ENCODE results near the gene TCF7L2. TPM values are rescaled to one million over a fixed set of nuclear protein-coding genes. Genes with fewer than 3 reads are reported as not detected.

TCF7L2 gene
- total RNA-seq, 1 experiment from 2014 or later = 45.2 TPM

- Histone ChIP-seq H3K27me3 (ENCODE audit: control insufficient read depth, insufficient read depth, low read length) (no peaks in the 10 kb centered on the region), H3K4me3 (ENCODE audit: low read depth in 2 of 2, low read length in 2 of 2) (no peak overlapping the region), H3K27ac (ENCODE audit: low read length) (peak overlapping the region; percentile 97), H3K4me1 (ENCODE audit: control insufficient read depth, insufficient read depth, low read length) (peaks cover 70% of the 10 kb centered on the region), H3K9me3 (ENCODE audit: control insufficient read depth, insufficient read depth, low read depth, low read length) (no peaks in the 10 kb centered on the region), H3K36me3 (ENCODE audit: control insufficient read depth, insufficient read depth, low read length) (no peaks in the 10 kb centered on the region)
- DNase-seq (ENCODE audit: low read depth, low spot score) (no peak), ATAC-seq (no peak)
- ChIA-PET POLR2A (interaction anchor here (0.7 kb wide), 1 partner anchor 134 kb away, joined by 3 read pairs; no protein-coding TSS in a partner anchor), CTCF (no interaction called here)
- BruUV-seq (replicated peaks) = no TSS peak
- in situ Hi-C loops (cut with HindIII; ENCODE audit: low pct_unique_long_range_greater_than_20kb, low sequenced_read_pairs) = no loop called here
- TF ChIP-seq REST (IDR thresholded peaks at IDR 0.05; ENCODE audit: insufficient read depth in 1 of 2, low read depth in 2 of 2, low read length in 1 of 2) = no peak
- TF ChIP-seq CTCF (IDR thresholded peaks at IDR 0.05) = no peak
- TF ChIP-seq SIN3A (IDR thresholded peaks at IDR 0.05; ENCODE audit: borderline replicate concordance, insufficient read depth, low read depth, low read length) = no peak
- TF ChIP-seq POLR2AphosphoS5 (IDR thresholded peaks at IDR 0.05; ENCODE audit: low read depth, low read length) = no peak
- TF ChIP-seq TCF7L2 (IDR thresholded peaks at IDR 0.05; ENCODE audit: low read depth, low read length) = no peak
- intact Hi-C loops (cut with micrococcal nuclease; ENCODE audit: unreplicated experiment) = no loop called here
These were observed 145.5 kb downstream of the TCF7L2 start for GRCh38 chr10:113095419-113096127.

GRCh38 chr10:113096128-113096996 lies 146.3 kb downstream of the TCF7L2 start:
- no peak for TF ChIP-seq TCF7L2 (IDR thresholded peaks at IDR 0.05; ENCODE audit: low read depth, low read length)
- no peak for TF ChIP-seq CTCF (IDR thresholded peaks at IDR 0.05)
- no peak for TF ChIP-seq REST (IDR thresholded peaks at IDR 0.05; ENCODE audit: insufficient read depth in 1 of 2, low read depth in 2 of 2, low read length in 1 of 2)
- no peak for TF ChIP-seq SIN3A (IDR thresholded peaks at IDR 0.05; ENCODE audit: borderline replicate concordance, insufficient read depth, low read depth, low read length)
- no peak for TF ChIP-seq POLR2AphosphoS5 (IDR thresholded peaks at IDR 0.05; ENCODE audit: low read depth, low read length)
- BruUV-seq (replicated peaks) = no TSS peak
- peak overlapping the region; percentile 97 for H3K27ac ChIP-seq (ENCODE audit: low read length)
- POLR2A ChIA-PET = interaction anchor here (0.7 kb wide), 1 partner anchor 135 kb away, joined by 3 read pairs; no protein-coding TSS in a partner anchor
- no peaks in the 10 kb centered on the region for H3K27me3 ChIP-seq (ENCODE audit: control insufficient read depth, insufficient read depth, low read length)
- intact Hi-C loops (cut with micrococcal nuclease; ENCODE audit: unreplicated experiment) (no loop called here), in situ Hi-C loops (cut with HindIII; ENCODE audit: low pct_unique_long_range_greater_than_20kb, low sequenced_read_pairs) (no loop called here)
- H3K36me3 ChIP-seq (ENCODE audit: control insufficient read depth, insufficient read depth, low read length) = no peaks in the 10 kb centered on the region
- DNase-seq (ENCODE audit: low read depth, low spot score) (no peak), ATAC-seq (no peak)
- peaks cover 70% of the 10 kb centered on the region for H3K4me1 ChIP-seq (ENCODE audit: control insufficient read depth, insufficient read depth, low read length)
- CTCF ChIA-PET = no interaction called here
- H3K4me3 ChIP-seq (ENCODE audit: low read depth in 2 of 2, low read length in 2 of 2) = no peak overlapping the region
- H3K9me3 ChIP-seq (ENCODE audit: control insufficient read depth, insufficient read depth, low read depth, low read length) = no peaks in the 10 kb centered on the region
